ENCODE data around the gene RAB3C.

Gene RAB3C

DNA sequence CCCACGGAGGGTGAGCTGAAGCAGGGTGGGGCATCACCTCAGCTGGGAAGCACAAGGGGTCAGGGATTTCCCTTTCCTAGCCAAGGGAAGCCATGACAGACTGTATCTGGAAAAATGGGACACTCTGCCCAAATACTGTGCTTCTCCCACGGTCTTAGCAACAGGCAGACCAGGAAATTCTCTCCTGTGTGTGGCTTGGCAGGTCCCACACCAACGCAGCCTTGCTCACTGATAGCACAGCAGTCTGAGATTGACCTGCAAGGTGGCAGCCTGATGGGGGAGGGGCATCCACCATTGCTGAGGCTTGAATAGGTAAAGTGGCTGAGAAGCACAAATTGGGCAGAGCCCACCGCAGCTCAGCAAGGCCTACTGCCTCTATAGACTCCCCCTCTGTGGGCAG lies 23.2 kb downstream of the RAB3C start:
- no peak for DNase-seq

DNA sequence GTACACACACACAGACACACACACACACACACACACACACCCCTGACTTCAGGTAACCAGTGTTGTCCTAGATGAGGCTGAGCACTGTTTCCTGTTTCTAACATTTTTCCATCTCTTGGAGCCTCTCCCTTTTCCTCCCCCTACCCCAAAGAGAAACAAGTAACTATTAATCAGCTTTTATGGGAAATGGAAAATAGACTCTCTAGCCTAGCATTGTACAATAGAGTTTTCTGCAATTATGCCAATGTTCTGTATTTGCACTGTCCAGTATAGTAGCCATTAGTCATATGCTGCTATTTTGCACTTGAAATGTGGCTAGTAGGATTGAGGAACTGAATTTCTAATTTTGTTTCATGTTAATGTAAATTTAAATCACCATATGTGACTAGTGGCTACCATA lies 33.1 kb downstream of the RAB3C start:
- DNase-seq = no peak

DNA sequence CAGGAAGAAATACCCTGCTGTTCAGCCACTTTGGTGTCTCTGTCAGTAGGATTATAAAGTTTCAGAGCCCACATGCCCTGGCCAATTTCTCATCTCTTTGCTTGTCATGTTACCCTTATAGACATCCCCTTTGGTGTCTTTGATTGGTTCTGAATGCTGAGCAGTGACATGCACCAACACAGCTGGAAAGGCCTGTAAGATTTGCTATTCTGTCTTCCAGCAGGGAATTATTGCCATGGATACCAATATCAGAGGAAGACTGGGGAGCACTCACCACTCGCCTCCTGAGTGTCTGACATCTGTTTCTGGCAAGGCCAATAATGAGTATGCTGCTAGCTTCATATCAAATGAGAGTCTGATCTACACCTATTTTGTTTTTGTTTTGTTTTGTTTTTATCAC lies 34.4 kb downstream of the RAB3C start:
- DNase-seq = no peak

DNA sequence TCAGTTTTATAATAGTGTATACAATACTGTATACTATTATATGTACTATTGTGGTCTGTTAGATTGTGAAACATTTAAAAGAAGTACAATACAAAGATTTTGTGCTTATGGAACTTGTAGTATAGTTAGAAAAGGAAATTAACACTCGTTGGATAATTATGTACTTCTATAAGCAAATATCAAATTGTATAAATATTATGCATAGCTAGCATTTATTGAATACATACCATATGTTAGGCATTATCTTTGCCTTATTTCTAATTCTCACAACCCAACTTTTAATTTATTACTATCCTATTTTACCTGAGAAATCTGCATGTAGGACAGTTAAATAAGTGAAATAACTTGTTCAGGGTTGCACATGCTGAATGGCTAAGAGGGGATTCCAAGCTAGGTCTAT lies 37.5 kb downstream of the RAB3C start:
- DNase-seq = no peak

DNA sequence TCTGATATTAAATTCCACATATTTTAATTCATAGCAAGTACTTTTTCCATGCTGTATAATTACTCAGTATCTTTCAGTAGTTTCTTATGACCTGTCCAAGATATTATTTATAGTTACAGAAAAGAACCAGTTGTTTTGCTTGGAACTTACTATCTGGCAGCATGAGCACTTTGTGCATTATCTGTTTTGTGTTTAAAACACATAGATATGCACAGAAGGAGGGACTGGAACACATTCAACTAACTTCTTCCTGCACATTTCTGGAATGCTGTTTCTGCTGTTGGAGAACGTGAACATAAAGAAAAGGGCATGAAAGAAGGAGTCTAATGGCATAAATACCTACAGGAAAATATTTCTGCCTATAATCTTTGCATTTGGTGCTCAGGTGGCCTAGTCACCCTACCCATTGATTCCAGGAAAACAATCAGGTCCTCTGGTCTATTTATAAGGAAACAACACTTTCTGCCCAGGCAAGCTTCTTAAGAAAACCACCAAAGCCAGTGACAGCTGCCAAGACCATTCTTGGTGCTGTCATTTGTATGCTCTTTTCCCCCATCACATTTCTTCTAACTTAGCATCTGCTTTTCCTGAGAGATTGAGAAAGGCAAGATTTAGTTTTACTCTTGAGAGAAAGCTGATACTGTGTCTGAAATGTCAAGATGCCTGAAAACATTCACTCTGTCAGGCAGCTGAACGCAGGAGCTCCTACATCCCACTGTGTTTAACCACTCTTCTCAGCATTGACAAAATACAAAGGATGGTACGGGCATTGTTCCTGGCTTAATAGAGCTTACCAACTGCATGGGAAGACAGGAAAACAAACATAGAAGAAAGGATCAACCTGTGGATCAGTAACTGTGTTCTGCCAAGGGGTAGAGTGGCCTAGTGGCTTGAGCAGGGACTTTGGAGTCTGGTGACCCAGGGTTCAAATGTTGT lies 40.3 kb downstream of the RAB3C start:
- DNase-seq = no peak

DNA sequence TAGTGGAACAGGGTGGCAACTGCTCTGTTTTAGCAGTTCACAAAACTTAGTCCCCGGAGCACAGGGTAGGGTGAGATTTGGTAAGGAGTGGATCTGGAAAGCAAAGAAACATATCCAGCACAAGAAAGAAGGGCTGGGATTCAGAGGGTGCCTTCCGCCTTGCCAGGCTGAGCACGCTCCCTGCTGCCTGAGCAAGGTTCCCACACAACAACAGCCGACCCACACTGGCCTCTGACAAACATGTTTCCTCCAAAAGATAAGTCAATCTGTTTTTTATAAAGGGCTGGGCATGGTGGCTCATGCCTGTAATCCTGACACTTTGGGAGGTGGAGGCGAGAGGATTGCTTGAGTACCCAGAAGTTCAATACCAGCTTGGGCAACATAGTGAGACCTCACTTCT lies 45.8 kb downstream of the RAB3C start:
- no peak for DNase-seq

DNA sequence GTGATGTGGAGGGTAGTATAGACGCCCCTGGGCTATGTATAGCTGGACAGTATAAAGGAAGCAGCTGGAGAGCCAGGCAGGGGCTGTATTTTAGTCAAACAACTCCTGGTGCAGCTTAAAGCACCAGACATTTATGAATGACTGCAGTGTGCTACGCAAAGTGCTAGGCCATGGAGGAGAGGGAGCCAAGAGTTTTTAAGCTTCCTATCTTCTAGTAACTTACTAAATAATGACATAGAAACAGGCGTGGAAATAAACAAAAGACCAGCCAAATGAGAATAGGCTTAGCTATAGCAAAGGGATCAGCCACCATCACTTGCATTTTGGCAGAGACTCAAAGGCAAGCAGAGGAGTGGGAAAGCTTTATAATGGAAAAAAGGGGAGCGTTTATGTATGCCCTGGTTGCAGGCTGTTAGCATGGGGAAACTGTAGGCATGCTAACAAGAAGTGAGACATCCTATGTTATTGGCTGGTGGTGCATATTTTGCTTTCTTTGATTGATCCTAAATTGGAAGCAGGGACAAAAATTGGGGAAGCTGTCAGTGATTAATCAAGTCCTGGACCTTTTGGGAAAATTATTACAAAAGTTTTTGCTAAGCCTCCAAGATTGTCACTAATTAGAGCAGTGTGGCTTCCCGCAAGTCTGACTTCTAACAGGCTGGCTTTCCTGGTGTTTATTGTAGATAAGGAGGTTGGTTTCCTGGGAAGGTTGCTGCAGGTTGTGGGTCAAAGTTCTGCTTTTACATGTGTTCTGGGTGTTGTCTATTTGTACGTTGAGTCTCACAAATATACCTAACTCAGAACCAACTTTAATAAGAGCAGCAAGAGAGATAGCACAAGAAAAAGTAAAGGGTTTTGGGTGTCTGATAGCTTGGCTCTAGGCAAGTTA lies 46.6 kb downstream of the RAB3C start:
- no peak for DNase-seq

DNA sequence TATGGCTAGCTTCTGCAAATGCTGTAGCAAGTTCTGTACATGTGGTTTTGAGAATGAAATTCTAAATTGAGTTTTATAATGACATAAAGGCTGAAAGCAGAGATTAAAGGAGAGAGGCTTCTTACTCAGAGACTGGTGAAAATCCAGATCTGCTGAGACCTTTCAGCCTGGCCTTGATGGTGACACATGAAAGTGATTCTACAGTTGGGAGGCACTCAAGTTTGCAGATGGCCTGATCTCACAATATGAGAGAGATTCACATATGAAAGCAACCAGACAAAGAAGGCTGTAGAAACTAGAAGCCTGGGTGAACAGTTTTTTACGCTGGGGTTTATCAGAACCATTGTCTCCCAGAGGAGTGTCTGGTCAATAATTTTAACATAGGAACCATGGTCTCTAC lies 49.0 kb downstream of the RAB3C start:
- no peak for DNase-seq

DNA sequence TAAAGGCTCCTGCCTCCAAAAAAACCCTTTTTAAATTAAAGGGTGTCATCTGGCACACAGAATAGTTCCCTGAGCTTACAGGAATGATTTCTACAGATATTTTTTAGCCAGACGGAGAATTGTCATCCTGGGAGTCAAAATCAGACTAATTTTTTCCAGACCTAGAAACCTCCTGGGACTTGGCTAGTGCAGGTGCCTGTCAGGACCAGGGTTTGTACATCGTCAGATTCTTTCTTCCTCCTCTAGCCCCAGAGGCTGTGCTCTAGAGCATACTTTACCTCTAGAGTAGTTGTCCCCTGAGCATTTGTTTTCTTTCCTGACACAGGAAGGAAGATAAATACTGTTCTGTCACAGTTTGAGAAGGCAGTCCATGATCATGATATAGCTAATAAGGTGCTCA lies 52.5 kb downstream of the RAB3C start:
- DNase-seq = no peak

DNA sequence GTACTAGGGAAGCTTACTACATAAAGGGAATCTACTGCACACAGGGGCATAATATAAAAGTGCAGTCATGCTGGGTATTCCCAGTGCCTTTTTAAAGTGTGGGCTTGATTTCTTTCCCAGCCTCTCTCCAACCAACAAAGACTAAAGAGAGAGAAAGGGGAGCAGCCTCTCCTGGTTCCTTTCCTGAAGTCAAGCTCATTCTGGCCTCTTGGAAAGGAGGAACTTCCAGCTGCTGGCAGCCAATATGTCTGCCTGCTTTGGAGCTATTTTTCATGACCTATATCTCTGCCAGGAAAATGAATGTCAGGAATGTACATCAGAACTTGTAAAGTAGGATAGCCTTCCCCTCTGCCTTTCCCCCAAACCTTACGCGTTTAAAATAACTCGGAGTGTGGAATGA lies 57.1 kb downstream of the RAB3C start:
- DNase-seq = no peak

DNA sequence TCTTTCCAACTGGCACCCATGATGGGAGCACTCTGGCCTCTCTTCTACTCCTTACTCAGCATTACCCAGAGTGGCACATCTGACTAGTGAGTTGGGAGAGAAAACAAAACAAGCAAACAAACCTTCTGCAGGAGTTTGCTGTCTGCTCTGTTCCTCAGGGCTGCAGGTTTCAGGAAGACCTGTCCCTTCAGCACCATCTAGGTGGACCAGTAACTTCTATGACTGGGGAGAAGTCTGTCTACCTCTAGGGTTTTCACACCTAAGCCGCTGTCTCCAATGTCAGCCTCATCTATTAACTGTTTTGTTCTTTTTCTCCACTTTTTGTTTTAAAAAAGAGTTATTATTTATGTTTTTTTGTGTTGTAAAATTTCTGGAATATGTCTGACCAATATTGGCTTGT lies 58.7 kb downstream of the RAB3C start:
- DNase-seq = no peak

DNA sequence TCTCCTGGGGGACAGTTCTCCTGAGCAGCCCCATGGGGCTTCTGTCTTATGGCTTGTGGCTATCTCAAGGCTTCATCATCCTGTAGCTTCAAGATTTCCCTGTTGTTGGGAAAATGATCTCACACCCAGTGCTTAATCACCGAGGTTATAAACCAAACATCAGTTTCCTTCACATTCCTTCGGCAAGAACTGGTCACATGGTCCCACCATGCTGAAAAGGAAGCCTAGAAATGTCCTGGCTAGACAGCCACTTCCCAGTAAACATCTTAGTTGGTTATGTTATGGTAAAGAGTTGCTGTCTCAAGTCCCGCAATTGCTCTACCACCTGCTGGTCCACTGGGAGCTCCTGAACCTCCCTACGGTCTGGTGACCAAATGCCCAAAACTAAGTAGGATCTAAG lies 66.0 kb downstream of the RAB3C start:
- no peak for DNase-seq

DNA sequence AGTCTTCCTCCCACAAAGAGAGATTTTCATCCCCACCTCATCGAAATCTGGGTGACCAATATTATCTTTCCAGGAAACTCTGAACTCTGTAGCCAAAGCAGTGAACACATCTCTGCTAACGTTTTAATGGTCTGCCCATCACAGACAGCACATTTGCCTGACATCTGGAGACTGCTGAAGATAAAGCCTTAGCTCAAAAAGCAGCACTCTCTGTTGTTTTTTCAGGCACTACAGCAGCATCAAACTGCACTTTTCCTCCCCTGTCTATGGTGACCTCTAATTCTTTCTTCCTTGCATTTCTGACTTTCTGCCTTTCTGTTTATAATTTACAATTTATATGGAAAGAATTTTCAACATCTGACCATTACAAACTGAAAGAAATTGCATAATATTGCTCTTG lies 66.8 kb downstream of the RAB3C start:
- DNase-seq = no peak

DNA sequence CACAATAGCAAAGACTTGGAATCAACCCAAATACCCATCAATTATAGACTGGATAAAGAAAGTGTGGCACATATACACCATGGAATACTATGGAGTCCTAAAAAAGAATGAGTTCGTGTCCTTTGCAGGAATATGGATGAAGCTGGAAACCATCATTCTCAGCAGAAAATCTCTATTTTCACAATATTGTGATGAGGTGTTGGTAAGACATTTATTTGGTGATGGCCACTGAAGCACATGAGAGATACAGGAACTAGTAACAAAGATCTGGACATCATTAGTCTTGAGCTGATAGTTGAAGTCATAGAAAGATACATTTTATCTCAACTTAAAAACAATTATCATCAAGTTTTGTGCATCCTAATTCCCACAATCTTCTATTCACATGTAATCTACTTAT lies 70.6 kb downstream of the RAB3C start:
- DNase-seq = no peak

DNA sequence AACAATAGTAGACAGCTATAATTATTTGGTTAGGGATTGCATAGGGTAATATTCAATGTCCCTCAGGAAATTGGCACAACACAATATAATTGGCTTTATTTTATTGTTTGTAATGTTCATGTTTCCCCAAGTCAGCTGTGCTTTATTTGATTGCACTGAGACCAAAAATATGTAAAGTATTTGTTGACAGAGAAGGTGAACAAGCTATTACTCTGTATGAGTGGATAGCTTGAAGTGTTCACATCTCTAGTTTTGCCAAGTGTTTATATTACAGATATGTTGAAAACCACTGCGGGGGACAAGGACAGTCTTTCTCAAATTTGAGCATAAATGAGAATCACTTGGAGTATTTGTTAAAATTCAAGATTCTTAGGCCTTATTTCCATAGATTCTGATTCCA lies 83.3 kb downstream of the RAB3C start:
- no peak for DNase-seq

DNA sequence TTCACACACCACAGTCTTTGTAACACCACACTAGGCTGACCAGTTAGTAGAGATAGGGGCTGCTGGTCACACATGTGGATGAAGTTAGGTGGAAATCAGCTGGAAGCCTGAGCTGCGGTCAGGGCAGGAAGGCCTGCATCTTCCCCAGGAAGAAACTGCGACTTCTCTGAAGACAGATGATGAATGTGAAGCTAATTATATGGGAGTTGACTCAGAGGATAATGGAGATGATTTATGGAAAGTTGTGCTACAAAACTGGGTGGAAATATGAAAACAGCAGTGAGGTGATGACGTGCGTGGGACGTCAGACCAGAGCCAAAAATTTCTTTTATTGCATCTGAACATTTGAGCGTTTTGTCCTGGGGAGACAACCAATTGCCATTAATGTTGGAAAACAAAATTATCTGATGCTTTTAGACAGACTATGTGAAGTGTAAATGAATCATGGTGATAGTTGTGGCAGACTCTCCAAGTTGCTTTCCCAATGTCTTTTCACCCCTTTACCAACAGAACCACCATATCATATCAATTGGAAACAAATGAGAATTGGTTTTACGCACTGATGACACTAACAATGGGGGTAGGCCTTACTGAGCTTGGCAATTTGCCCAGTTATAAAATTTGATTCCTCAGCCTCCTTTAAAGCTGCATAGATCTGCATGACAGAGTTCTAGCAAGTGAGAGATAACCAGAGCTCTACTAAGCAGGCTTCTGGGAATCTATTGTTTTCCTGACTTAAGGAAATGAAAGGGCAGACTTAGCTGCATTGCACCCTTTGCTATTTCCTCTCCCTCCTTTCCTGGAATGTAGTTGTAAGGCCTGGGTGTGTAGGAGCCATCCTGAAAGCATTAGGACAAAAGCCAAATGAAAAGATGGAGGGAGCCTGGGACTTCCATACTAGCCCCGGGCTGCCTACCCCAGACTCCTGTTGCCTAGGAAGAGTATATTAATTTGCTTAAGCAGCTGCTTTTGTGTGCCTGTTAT lies 84.0 kb downstream of the RAB3C start:
- DNase-seq = no peak

DNA sequence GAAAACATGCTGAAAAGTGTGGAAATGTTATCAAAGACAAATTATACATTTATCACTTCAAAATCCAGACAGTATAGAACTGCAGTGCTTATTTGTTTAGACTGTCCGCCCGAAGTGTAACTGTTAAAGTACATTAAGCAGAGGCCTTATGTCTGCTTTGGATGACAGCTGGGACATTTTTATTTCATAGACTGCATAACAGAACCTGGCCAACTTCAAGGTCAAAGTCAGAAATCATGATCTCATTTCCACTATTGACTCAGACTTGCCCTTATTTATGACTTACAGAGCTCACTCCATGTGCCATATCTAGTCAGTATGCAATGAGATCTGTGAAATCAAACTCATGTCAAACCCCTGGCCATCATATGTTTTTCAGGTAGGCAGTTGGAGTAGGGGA lies 87.7 kb downstream of the RAB3C start:
- DNase-seq = no peak

DNA sequence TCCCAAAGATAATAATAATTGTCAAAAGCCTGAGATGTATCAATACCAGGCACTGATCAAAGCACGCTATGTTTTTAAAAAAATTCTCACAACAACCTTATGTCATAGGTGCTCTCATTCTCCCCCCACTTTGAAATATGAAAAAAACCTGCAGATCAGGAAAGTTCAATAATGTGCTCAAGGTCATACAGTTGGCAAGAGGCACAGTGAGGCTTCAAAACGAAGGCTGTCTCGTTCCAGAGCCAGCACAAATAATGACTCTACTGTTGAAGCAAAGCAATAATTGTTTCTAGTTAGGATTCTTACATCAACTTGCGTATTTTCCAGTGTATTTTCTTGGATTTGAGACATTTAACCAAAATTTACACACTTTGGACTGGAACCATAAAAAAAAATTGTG lies 88.3 kb downstream of the RAB3C start:
- DNase-seq = no peak

DNA sequence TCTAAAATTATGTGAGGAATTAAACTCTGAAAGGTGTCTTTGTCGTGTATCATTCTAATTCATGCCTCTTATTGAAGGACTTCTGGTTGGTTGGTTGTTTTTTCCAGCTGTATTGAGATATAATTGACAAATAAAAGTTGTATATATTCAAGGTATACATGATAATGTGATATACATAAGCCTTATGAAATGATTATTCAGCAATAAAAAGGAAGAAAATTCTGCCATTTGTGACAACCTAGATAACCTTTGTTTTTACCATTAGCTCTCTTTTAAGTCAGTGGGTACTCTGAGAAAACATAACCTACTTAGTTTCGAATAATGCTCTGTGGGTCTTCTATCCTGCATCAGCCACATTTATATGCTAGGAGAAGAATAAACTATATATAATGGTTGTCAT lies 89.6 kb downstream of the RAB3C start:
- DNase-seq = no peak

DNA sequence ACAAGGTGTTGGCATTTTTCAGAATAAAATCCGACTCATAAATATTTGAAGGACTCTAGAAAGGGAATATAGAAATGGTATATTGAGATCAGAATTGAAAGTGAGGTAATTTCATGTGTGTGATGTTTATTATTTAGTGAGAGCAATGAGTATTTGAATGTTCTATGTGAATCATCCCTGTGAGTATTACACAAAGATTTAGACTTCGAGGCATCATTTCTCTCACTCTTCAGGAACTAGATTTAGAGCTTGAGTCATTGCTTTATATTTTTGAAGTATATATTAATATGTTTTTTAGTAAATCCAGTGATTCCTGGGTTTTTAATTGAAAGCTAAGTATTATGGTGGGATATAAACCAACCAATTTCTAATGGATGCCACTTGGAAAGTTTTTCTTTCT lies 91.2 kb downstream of the RAB3C start:
- DNase-seq = no peak

DNA sequence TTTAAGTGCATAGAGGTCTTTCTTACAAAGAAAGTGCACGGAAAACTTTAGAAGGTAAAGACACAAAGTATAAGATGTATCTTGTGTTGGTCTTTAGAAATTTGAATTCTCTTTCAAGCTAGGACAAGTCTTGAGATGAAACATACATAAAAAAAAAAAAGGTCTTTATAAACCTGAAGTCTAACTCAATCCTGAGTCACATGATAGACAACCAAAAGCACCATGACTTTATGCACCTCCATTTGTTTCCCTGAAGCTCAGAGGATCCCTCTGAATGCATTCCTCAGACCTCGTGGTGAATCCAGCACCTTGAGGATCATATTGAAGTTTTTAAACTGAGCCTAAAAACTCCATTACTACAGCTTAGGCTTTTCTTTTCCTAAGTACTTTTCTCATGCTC lies 91.8 kb downstream of the RAB3C start:
- no peak for DNase-seq

DNA sequence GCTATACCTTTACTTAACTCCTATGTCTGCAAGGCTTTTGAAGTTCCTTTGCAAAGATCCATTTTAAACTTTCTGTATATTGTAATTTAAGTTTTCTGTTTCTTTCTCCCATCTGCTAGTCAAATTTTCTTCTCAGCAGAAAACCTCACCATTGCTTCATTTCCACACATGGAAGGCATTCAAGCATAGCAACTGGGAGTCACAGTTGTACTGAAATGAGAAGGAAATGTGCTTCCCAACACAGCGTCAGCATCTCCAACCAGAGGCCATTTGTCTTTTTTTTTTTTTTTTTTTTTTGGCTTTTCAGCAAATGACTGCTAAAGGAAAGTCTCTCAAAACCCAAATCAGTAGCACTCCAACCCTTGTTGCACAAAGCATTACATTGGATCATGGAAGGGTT lies 92.5 kb downstream of the RAB3C start:
- no peak for DNase-seq

DNA sequence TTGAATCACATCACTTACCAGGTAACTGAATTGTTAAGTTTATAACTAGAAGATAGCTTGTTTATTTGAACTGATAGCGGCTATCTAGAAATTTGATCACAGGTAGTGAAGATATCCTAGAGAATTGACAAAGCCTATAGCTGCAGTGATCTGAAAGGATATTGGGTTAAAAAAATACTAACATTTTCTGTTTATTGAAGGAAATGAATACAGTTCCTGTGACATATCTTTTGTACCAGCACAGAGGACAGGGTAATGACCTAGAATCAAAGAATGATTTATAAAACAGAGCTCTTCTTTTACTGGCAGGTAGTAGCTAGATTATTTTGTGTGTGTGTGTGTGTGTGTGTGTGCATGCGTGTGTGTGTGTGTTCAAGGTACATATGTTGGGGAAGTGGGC lies 94.8 kb downstream of the RAB3C start:
- no peak for DNase-seq

Measured in CD4-positive, alpha-beta T cell treated with Interleukin-21 for 1 hour (primary cell).